Measurements from ENCODE around the gene ATOH8.

DNA sequence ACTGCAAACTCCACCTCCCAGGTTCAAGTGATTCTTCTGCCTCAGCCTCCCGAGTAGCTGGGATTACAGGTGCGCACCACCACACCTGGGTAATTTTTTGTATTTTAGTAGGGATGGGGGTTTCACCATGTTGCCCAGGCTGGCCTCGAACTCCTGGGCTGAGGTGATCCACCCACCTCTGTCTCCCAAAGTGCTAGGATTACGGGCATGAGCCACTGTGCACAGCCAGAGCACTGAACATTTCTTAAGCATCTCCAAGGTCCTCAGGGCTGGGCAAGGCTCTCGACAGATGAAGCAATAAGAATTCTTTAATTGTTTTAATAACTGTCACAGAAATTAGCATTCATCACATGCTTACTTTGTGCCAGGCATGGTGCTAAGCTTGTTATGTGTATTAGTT, 4.1 kb downstream of the ATOH8 start:
- TF ChIP-seq, protein P1, sequence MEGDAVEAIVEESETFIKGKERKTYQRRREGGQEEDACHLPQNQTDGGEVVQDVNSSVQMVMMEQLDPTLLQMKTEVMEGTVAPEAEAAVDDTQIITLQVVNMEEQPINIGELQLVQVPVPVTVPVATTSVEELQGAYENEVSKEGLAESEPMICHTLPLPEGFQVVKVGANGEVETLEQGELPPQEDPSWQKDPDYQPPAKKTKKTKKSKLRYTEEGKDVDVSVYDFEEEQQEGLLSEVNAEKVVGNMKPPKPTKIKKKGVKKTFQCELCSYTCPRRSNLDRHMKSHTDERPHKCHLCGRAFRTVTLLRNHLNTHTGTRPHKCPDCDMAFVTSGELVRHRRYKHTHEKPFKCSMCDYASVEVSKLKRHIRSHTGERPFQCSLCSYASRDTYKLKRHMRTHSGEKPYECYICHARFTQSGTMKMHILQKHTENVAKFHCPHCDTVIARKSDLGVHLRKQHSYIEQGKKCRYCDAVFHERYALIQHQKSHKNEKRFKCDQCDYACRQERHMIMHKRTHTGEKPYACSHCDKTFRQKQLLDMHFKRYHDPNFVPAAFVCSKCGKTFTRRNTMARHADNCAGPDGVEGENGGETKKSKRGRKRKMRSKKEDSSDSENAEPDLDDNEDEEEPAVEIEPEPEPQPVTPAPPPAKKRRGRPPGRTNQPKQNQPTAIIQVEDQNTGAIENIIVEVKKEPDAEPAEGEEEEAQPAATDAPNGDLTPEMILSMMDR (IDR thresholded peaks at IDR 0.05; ENCODE audit: insufficient read depth, low read depth, low read length): no peak
- no peak for TF ChIP-seq EZH2 (IDR thresholded peaks at IDR 0.05; ENCODE audit: insufficient read depth, low read length)
